ENCODE data around the gene GJA5.

Gene GJA5

GRCh38 chr1:147752511-147752910 is 7.9 kb downstream of the GJA5 start:
- TF ChIP-seq, protein P1, sequence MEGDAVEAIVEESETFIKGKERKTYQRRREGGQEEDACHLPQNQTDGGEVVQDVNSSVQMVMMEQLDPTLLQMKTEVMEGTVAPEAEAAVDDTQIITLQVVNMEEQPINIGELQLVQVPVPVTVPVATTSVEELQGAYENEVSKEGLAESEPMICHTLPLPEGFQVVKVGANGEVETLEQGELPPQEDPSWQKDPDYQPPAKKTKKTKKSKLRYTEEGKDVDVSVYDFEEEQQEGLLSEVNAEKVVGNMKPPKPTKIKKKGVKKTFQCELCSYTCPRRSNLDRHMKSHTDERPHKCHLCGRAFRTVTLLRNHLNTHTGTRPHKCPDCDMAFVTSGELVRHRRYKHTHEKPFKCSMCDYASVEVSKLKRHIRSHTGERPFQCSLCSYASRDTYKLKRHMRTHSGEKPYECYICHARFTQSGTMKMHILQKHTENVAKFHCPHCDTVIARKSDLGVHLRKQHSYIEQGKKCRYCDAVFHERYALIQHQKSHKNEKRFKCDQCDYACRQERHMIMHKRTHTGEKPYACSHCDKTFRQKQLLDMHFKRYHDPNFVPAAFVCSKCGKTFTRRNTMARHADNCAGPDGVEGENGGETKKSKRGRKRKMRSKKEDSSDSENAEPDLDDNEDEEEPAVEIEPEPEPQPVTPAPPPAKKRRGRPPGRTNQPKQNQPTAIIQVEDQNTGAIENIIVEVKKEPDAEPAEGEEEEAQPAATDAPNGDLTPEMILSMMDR (IDR thresholded peaks at IDR 0.05; ENCODE audit: low read depth, low read length, missing control alignments): no peak
- no peak for DNase-seq
- Histone ChIP-seq H3K36me3 (replicated peaks) (no peaks in the 10 kb centered on the region), H3K4me3 (ENCODE audit: low read depth, low read length) (no peak overlapping the region), H3K27ac (no peak overlapping the region), H3K27me3 (replicated peaks) (no peaks in the 10 kb centered on the region)
- in situ Hi-C loops (cut with HindIII; ENCODE audit: low pct_ligation_motif_present, low sequenced_read_pairs): no loop called here

DNA sequence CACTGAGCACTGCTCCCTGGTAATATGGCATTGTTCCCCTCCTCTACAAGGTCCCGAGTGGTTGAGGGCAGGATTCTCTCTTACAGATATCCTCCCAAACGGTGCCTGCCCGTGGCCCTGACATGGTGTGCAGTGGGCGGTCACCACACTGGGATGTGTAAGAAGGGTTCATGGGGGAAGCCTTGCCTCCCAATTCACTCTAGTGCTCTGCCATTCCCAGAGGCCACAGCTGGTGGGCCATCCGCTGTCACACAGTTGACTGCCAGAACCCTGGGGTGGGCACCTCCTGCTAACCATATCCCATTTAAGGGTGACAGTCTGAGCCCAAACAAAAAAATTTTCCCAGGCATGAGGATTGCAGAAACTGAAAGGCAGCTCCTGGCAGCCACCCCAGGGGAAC is 9.1 kb downstream of the GJA5 start:
- in situ Hi-C loops (cut with HindIII; ENCODE audit: low pct_ligation_motif_present, low sequenced_read_pairs): no loop called here
- DNase-seq: no peak
- Histone ChIP-seq H3K27ac (no peak overlapping the region), H3K36me3 (replicated peaks) (no peaks in the 10 kb centered on the region), H3K27me3 (replicated peaks) (no peaks in the 10 kb centered on the region), H3K4me3 (ENCODE audit: low read depth, low read length) (no peak overlapping the region)
- TF ChIP-seq, protein P1 (IDR thresholded peaks at IDR 0.05; ENCODE audit: low read depth, low read length, missing control alignments): no peak

DNA sequence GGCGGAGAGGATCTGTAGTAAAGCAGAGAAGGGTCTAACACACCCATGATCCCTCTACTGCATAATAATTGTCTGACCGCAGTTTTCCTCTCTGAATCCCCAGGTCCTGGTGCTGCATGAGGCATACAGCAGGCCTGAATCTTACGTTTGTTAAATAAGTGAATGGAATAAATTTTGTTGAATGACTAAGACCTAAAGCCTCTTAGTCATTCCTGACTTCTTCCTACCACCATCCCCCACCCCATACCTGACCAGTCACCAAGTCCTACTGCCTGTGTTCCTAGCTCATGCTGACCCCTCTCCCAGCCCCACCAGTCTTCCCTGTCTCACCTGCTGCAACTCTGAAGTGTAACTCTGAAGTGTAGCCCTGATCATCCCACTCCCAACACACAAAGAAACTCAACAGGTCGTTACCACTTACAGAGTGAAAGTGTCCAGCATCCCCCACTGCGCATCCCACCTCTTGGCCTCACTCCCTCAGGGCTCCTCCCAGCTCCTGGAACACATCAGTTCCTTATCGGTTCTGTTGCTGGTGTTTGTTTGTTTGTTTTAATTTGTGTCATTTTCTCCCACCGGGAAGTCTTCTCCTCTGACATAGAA is 9.7 kb downstream of the GJA5 start:
- DNase-seq: no peak
- Histone ChIP-seq H3K36me3 (replicated peaks) (no peaks in the 10 kb centered on the region), H3K27ac (no peak overlapping the region), H3K4me3 (ENCODE audit: low read depth, low read length) (no peak overlapping the region), H3K27me3 (replicated peaks) (no peaks in the 10 kb centered on the region)
- TF ChIP-seq, protein P1 (IDR thresholded peaks at IDR 0.05; ENCODE audit: low read depth, low read length, missing control alignments): no peak
- in situ Hi-C loops (cut with HindIII; ENCODE audit: low pct_ligation_motif_present, low sequenced_read_pairs): no loop called here

DNA sequence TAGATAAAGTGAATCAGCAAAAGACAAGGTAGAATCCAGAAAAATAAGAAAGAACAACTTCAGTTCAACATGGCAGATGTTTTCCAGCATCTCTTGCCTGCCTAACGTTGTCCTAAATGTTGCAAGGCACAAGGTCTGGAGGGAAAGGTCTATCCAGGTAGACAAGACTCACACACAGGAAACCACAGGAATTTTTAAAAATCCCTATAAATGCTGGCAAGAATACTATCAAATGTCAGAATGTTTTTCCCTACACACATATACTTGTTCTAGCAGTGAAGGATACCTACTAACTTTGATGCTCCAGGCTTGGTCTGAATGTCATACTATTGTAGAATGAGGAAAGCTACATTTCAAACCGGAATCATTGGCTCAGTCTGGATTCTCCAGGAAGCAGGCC is 10.6 kb downstream of the GJA5 start:
- H3K4me3 ChIP-seq (ENCODE audit: low read depth, low read length): no peak overlapping the region
- TF ChIP-seq, protein P1 (IDR thresholded peaks at IDR 0.05; ENCODE audit: low read depth, low read length, missing control alignments): no peak
- no peaks in the 10 kb centered on the region for H3K36me3 ChIP-seq (replicated peaks)
- no peak for DNase-seq
- H3K27ac ChIP-seq: no peak overlapping the region
- no peaks in the 10 kb centered on the region for H3K27me3 ChIP-seq (replicated peaks)
- in situ Hi-C loops (cut with HindIII; ENCODE audit: low pct_ligation_motif_present, low sequenced_read_pairs): no loop called here

- TF ChIP-seq, protein P1 (IDR thresholded peaks at IDR 0.05; ENCODE audit: low read depth, low read length, missing control alignments): no peak
- in situ Hi-C loops (cut with HindIII; ENCODE audit: low pct_ligation_motif_present, low sequenced_read_pairs): no loop called here
- DNase-seq: no peak
- H3K27me3 ChIP-seq (replicated peaks): no peaks in the 10 kb centered on the region
- no peak overlapping the region for H3K4me3 ChIP-seq (ENCODE audit: low read depth, low read length)
- no peaks in the 10 kb centered on the region for H3K36me3 ChIP-seq (replicated peaks)
- no peak overlapping the region for H3K27ac ChIP-seq
These were observed 11.6 kb downstream of the GJA5 start for GRCh38 chr1:147748676-147749350.

GRCh38 chr1:147747966-147748365 is 12.4 kb downstream of the GJA5 start:
- Histone ChIP-seq H3K27ac (no peak overlapping the region), H3K36me3 (replicated peaks) (no peaks in the 10 kb centered on the region), H3K27me3 (replicated peaks) (no peaks in the 10 kb centered on the region), H3K4me3 (ENCODE audit: low read depth, low read length) (no peak overlapping the region)
- in situ Hi-C loops (cut with HindIII; ENCODE audit: low pct_ligation_motif_present, low sequenced_read_pairs): no loop called here
- DNase-seq: no peak
- TF ChIP-seq, protein P1 (IDR thresholded peaks at IDR 0.05; ENCODE audit: low read depth, low read length, missing control alignments): no peak

Data from brain microvascular endothelial cell (primary cell).